ENCODE measurements around the gene SMYD3.

The SMYD3 gene

GRCh38 chr1:246300626-246301549 lies 206.2 kb downstream of the SMYD3 start:
- no peak for DNase-seq

DNA sequence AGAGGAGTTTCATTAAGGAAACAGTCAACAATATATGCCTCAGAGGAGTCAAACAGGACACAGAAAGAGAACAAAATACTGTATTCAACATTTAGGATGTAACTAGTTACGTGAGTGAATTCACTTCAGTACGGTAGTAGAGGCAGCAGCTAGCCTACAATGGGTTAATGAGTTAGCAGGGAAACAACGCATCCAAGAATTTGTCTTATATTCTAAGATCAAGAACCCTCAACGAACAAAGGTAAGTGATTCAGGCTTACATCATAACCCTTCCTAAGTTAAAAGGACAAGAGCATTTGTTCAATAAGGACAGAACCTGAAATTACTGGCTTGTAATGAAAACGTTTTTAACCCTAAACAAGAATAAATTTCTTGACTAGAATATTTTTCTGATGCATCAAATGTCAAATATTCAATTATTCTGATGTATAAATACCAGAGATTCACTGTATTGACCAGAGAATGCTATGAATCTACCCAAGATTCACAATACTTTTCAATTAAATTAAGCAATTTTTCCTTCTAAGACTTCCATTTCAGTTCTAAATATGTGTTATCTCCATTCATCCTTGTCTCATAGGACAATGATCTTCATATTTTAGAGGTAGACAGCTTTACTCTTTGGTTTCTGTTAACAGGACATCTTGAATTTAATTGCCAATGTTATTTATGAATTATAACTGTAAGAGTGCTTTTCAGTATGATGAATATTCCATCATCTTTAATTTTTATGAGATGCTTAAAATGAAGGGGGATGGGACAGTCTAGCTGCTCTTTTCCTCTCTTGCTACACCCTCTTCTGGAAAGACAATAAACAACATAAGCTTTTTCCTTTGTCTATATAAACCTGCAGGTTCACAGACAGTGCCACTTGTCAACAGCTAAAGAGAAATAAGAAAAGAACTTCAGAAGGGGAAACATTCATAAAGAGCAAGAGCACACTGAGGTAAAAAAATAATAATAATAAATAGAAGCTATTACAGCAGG lies 209.5 kb downstream of the SMYD3 start:
- no peak for DNase-seq

DNA sequence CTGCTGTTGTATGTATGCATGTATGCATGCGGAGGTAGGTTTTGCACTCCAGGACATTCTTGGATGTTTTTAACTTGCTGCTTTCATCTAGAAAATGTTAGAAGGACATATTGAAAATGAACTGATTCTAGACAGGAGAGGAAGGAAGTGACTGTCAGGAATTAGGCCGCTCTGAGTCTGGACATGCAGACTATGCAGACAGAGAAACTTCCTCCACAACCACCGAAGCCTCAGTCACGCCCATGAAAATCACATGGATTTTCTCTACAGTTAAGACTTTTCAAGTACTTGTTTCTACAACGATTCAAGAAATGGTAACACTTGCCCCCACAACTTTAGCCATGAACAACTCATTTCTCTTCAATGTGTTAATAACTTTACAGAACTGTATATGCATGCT lies 211.1 kb downstream of the SMYD3 start:
- DNase-seq, result no peak

DNA sequence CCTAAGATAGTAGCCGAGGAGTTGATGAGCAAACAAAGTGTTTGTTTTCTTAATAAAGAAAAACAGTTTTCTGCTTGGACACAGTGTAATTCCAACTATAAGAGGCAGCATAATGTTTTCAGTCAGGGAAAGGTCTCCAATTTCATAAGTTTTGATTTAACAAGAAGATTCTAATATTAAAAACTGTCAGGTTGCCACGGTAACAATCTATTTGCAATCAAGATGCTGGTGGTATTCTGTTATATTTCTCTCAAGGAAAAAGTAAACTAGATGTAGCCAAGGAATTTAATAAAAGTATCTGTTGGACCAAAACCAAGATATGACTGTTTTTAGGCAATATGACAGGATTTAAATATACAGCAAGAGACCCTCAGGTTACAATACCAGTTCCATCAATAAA lies 211.7 kb downstream of the SMYD3 start:
- DNase-seq, result no peak

DNA sequence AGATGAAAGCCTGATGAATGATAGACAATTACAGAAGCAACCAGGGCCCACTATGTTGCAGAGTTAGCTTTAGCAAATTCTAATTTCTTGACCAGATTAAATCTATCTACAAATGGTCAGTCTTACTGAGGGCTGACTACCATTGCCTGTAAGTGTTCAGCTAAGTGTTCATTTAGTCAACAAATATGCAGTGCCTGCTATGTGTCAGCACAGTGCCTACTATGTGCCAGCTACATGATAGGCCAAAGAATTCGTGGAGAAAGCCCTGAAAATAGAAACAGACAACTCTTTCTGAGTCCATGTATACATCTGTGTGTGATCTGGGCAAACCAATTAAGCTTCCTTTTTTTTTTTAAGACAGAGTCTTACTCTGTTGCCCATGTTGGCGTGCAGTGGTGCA lies 212.8 kb downstream of the SMYD3 start:
- DNase-seq, result no peak

DNA sequence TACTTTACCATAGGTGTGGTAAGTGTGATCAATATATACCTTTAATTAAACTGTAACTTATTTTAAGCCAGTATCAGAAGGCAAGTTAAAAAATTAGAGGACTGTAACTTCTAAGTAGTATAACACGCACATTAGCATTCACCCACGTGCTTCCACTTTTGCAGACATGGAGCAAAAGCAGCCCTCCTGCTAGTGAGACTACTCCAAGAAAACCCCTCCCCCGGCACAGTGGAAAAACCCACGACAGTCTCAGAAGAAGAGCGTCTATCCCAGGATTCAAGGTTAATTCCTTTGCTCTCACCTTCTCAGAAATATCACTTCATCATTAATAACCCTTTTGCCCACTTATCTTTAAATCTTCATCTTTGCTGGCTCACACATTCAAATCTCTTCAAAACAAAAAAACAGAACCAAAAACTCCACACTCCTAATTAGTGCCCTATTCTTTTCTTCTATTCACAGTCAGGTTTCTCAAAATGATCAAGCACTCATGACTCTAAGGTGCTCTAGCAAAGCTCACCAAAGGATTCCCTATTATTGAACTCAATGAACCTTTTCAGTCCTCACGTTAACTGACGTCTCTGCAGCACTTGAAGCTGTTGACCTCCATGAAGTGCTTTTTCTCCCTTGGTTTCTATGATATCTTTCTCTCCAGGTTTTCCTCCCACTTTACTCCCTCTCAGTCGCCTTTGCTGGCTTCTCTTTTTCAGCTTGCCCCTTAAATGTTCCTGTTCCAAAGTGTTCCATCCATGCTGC lies 213.5 kb downstream of the SMYD3 start:
- no peak for DNase-seq

DNA sequence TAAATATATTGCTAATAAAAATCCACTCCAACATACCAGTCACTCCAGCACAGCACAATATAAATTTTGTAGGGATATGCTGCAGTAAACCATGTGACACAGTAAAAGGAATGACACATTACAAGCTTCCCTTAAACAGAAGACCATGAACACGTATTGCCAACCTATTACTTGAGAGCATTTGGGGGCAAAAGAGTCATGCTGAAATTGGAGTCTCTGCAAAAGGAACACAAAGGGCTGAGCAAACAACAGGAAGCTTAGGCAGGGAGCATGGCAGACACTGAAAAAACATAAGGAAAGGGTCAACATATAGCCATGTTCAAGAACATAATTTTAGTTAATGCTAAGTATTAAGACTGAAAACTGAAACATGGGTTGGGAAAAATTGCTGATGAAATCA lies 214.5 kb downstream of the SMYD3 start:
- no peak for DNase-seq

- peak; percentile 18 for DNase-seq
These were observed 216.0 kb downstream of the SMYD3 start for GRCh38 chr1:246291127-246291526.

DNA sequence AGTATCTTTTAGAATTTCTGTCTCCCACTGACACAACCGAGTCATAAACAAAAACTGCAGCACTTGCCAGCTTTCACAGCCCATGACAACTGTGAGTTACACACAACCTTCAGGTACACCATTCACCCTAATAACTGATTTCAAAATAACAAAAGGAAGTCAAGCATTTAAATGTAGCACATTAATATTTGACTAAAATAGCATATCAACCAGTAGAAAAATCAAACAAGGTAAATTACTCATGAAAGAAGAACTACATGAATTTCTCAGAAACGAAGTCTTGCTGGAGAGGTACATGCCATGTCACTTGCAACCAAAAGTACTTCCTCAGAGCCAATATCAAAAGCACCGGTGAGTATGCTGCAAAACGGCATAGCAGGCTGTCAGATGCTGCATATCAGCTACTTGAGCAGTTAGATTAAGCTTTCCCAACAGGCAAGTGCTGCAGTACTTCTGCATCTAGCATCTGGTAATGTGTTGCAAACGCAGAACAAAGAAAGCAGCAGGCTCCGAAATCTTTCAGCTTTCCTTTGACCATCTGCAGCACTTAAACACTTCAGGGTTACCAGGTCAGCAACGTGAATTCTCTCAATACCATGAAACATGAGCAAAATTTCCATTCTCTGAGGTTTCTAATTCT lies 223.2 kb downstream of the SMYD3 start:
- DNase-seq, result peak; percentile 39

- DNase-seq, result no peak
These were observed 225.4 kb downstream of the SMYD3 start for GRCh38 chr1:246281639-246282038.

- no peak for DNase-seq
These were observed 225.9 kb downstream of the SMYD3 start for GRCh38 chr1:246281195-246281594.

- DNase-seq, result no peak
These were observed 226.5 kb downstream of the SMYD3 start for GRCh38 chr1:246280551-246280950.

GRCh38 chr1:246279402-246279801 lies 227.7 kb downstream of the SMYD3 start:
- no peak for DNase-seq

DNA sequence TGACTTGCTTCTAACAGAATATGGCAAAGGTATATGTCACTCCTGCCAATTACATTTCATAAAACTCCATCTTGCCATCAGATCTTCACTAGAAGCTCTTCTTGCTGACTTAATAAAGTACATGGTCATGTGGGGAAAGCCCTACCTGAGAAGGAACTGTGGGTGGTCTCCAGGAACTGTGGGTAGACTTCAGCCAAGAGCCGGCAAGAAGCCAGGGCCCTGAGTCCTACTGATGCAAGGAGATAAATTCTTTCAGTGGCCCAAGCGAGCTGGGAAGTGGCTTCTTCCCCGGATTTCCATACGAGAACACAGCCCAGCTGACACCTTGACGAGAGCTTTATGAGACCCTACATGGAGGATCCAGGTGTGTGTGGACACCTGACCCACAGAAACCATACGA lies 228.7 kb downstream of the SMYD3 start:
- DNase-seq, result no peak

DNA sequence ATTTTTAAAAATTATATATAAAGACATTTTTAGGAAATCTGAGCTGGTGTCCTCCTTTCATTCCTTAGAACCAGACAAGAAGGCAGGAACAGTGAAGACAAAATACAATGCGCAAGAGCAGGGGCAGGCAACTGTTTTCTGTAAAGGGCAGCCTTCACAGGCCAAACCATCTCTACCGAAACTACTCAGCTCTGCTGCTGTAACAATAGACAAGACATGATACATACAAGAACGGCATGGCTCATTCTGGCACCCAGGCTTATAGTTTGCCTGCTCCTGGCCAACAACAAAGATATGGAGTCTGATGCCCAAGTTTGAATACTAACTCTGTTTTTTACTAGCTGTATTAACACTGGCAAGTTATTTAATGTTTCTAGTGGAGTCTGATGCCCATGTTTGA lies 232.0 kb downstream of the SMYD3 start:
- no peak for DNase-seq

GRCh38 chr1:246274186-246274585 lies 232.9 kb downstream of the SMYD3 start:
- no peak for DNase-seq

- DNase-seq, result no peak
These were observed 235.6 kb downstream of the SMYD3 start for GRCh38 chr1:246271516-246271915.

DNA sequence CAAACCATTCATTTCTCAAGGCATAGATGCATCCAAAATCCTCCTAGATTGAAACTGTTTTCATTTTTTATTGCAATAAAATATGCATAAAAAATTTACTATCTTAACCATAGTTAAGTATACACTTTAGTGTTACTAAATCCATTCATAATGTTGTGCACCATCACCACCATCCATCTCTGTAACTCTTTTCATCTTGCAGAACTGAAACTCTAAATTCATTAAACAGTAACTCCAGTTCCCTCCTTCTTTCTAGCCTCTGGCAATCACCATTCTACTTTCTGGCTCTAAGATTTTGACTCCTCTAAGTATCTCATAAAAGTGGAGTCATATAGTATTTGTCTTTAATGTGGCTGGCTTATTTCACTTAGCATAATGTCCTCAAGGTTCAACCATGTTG lies 236.8 kb downstream of the SMYD3 start:
- DNase-seq, result no peak

DNA sequence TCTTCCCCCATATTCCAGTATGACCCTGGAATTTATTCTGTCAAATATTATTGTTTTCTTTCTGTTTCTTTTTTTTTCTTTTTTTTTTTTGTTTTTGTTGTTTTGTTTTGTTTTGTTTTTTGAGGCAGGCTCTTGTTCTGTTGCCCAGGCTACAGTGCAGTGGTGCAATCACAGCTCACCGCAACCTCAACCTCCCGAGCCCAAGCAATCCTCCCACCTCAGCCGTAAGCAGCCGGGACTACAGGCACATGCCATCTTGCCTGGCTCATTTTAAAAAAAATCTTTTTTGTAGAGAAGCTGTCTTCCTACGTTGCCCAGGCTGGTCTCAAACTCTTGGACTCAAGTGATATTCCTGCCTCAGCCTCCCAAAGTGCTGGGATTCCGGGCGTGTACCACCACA lies 237.6 kb downstream of the SMYD3 start:
- DNase-seq, result no peak

DNA sequence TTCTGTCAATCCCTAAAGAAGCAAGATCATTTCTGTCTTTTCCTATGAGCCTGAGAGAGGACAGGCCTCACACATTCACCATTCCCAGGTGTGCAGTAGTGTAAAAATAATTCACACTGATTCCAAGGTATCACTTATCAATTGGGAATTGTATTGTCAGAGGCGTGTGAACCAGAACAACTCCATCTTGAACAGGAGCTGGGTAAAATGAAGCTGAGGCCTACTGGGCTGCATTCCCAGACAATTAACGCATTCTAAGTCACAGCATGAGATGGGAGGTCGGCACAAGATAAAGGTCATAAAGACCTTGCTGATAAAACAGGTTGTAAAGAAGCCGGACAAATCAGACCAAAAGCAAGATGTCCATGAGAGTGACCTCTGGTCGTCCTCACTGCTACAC lies 239.2 kb downstream of the SMYD3 start:
- no peak for DNase-seq

DNA sequence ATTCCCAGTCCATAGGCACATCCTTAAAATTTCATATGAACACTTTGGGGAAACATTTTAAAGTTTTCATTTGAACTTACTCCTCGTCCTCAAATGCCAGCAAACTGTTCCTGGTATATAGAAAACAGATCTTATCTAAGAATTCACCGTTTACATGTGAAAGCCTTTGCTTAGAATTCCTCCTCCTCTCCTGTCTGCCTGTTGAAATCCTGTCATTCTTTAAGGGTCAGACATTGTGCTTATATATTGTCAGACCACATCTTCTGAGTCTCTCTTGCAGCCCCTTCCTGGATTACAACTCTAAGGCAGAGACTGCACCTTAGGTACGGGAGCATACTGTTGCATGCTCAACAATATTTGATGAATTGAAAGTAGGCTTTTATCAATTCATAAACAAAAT lies 239.7 kb downstream of the SMYD3 start:
- DNase-seq, result no peak

- DNase-seq, result no peak
These were observed 241.6 kb downstream of the SMYD3 start for GRCh38 chr1:246265481-246265880.

DNA sequence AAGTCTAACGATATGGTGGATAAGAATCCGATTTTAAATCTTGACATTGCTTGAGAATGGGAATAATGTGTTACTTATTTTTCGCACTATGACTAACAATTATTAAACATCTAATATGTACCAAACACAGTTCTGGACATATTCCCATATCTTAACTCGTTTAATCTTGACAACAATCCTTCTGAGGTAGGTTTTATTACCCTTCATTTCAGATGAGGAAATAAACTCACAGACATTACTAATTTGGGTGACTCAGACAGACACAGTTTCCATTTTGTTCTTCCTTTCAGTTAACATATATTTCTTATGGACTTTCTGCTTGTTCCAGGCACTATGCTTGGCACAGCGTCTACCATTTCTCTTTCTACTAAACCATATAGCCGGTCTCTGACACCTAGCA lies 244.8 kb downstream of the SMYD3 start:
- no peak for DNase-seq

Data from NCI-H2171 (cell line).